Caco-2 (cell line): ENCODE data around the gene SEMA4A. TPM values are rescaled to one million over a fixed set of nuclear protein-coding genes. Genes with fewer than 3 reads are reported as not detected.

ENCODE experiments used
- BruUV-seq: library from RNA; stranded (reverse); fragments of 400-500 nt; replicated peaks from 2 replicates; lab custom pipeline; 2021; lab: Mats Ljungman, UMichigan
- CTCF ChIA-PET: fragments of 300-600 bp; sonication (Branson Sonifier 250); formaldehyde crosslinking; loops from one replicate; lab custom pipeline; 2022; ENCODE audit warnings: antibody characterized with exemption; lab: Charles Lee
- POLR2A ChIA-PET: fragments of 300-600 bp; sonication (Branson Sonifier 250); formaldehyde crosslinking; loops from one replicate; lab custom pipeline; 2022; ENCODE audit warnings: antibody characterized with exemption; lab: Charles Lee
- DNase-seq, 2 experiments: peaks; one replicate each; pipeline versions ENCODE4 v3.0.0 to v3.0.0-alpha.2; 2020 to 2022
- H3K27me3 ChIP-seq: replicated peaks from 2 replicates; pipeline ENCODE4 v1.6.0; 2011; ENCODE audit warnings: low read length; ENCODE audit not compliant: control insufficient read depth, insufficient read depth
- H3K36me3 ChIP-seq: 2 replicates; pipeline ENCODE4 v1.5.1; 2011; ENCODE audit warnings: low read length; ENCODE audit not compliant: control insufficient read depth, insufficient read depth
- H3K4me1 ChIP-seq: fragments of 250-450 bp; sonication (Bioruptor Pico); 2 replicates; pipeline ENCODE4 v1.5.1; 2020; ENCODE audit warnings: mild to moderate bottlenecking
- H3K4me3 ChIP-seq: 2 replicates; pipeline ENCODE4 v1.5.1; 2011; ENCODE audit warnings: low read depth, mild to moderate bottlenecking, control low read depth, low read length
- H3K9me3 ChIP-seq: fragments of 250-450 bp; sonication (Bioruptor Pico); 2 replicates; pipeline ENCODE4 v1.5.1; 2020; ENCODE audit warnings: mild to moderate bottlenecking, moderate library complexity
- H3K27ac Mint-ChIP-seq: one replicate; pipeline ENCODE4 v1.8.0; 2022; ENCODE audit warnings: mixed read lengths; ENCODE audit not compliant: unreplicated experiment
- H3K27me3 Mint-ChIP-seq: one replicate; pipeline ENCODE4 v1.8.0; 2022; ENCODE audit warnings: mixed read lengths; ENCODE audit not compliant: insufficient read depth, unreplicated experiment
- H3K36me3 Mint-ChIP-seq: one replicate; pipeline ENCODE4 v1.8.0; 2022; ENCODE audit warnings: mild to moderate bottlenecking, mixed read lengths; ENCODE audit not compliant: insufficient read depth, unreplicated experiment
- H3K4me1 Mint-ChIP-seq: one replicate; pipeline ENCODE4 v1.8.0; 2022; ENCODE audit warnings: low read depth, mixed read lengths; ENCODE audit not compliant: unreplicated experiment
- H3K4me3 Mint-ChIP-seq: one replicate; pipeline ENCODE4 v1.8.0; 2022; ENCODE audit warnings: mild to moderate bottlenecking, moderate library complexity, mixed read lengths; ENCODE audit not compliant: unreplicated experiment
- H3K9me3 Mint-ChIP-seq: one replicate; pipeline ENCODE4 v1.8.0; 2022; ENCODE audit warnings: mixed read lengths; ENCODE audit not compliant: unreplicated experiment
- intact Hi-C: fragments of 100-400 bp; cut with micrococcal nuclease; formaldehyde crosslinking; loops from one replicate; pipeline ENCODE4 v1.10.0; 2022; ENCODE audit not compliant: unreplicated experiment
- total RNA-seq: library from RNA; stranded (reverse); gene quantifications from 2 replicates; pipeline ENCODE4 v1.2.3, GENCODE V29; 2022
- TF ChIP-seq, protein P1 (sequence below), 2 experiments: fragments of 200-600 bp in 1 of 2; IDR thresholded peaks; 1 replicate in 1 of 2; 2 replicates in 1 of 2; pipeline versions ENCODE4 v1.5.1 to v1.8.0; 2011 to 2022; ENCODE audit warnings: antibody characterized with exemption in 1 of 2, control low read depth in 1 of 2, inconsistent platforms in 1 of 2, low read depth in 1 of 2, low read length in 1 of 2, mild to moderate bottlenecking in 1 of 2, moderate library complexity in 1 of 2; ENCODE audit not compliant: insufficient read depth in 1 of 2, severe bottlenecking in 1 of 2, unreplicated experiment in 1 of 2

Gene SEMA4A
- total RNA-seq, 1 experiment from 2014 or later = 0.52 TPM

DNA sequence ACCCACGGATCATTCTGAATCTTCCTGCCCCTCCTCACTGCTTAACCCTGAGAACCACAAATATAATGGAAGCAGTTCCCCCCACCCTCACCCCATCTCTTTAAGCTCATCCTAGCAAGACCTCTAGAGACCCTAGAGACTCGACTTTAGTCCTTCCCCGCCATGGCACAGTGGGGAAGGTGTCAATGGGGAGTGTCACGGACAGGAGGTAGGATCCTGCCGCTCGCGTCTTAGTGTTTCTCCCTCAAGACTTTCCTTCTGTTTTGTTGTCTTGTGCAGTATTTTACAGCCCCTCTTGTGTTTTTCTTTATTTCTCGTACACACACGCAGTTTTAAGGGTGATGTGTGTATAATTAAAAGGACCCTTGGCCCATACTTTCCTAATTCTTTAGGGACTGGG is 58.7 kb downstream of the SEMA4A start:
- H3K4me1 Mint-ChIP-seq = peaks cover 23% of the 10 kb centered on the region
- Histone ChIP-seq H3K4me3 (no peak overlapping the region; the same call in 1 of the 2 replicates), H3K36me3 (peaks cover 1% of the 10 kb centered on the region), H3K9me3 (no peaks in the 10 kb centered on the region), H3K27me3 (no peaks in the 10 kb centered on the region), H3K4me1 (peaks cover 12% of the 10 kb centered on the region)
- DNase-seq = no peak
- peaks cover 51% of the 10 kb centered on the region for H3K36me3 Mint-ChIP-seq
- peak overlapping the region; percentile 98 for H3K27ac Mint-ChIP-seq
- H3K4me3 Mint-ChIP-seq = peak overlapping the region; percentile 96
- intact Hi-C loops = loop anchor here (2.0 to 5.0 kb wide), 3 partner anchors 19 to 65 kb away; no protein-coding TSS in a partner anchor
- H3K9me3 Mint-ChIP-seq = no peaks in the 10 kb centered on the region
- ChIA-PET POLR2A (interaction anchor here (0.7 to 2.4 kb wide), 9 partner anchors 12 to 125 kb away, joined by 3 to 26 read pairs (median 5); partner anchors contain the start of genes SLC25A44, SMG5 and TMEM79), CTCF (interaction anchor here (1.0 to 2.5 kb wide), 4 partner anchors 13 to 70 kb away, joined by 3 to 37 read pairs (median 12); no protein-coding TSS in a partner anchor)
- TF ChIP-seq, protein P1, sequence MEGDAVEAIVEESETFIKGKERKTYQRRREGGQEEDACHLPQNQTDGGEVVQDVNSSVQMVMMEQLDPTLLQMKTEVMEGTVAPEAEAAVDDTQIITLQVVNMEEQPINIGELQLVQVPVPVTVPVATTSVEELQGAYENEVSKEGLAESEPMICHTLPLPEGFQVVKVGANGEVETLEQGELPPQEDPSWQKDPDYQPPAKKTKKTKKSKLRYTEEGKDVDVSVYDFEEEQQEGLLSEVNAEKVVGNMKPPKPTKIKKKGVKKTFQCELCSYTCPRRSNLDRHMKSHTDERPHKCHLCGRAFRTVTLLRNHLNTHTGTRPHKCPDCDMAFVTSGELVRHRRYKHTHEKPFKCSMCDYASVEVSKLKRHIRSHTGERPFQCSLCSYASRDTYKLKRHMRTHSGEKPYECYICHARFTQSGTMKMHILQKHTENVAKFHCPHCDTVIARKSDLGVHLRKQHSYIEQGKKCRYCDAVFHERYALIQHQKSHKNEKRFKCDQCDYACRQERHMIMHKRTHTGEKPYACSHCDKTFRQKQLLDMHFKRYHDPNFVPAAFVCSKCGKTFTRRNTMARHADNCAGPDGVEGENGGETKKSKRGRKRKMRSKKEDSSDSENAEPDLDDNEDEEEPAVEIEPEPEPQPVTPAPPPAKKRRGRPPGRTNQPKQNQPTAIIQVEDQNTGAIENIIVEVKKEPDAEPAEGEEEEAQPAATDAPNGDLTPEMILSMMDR (IDR thresholded peaks at IDR 0.05; ENCODE audit: insufficient read depth in 1 of 2, low read depth in 1 of 2, low read length in 1 of 2, severe bottlenecking in 1 of 2, unreplicated experiment in 1 of 2) = no peak
- no peaks in the 10 kb centered on the region for H3K27me3 Mint-ChIP-seq
- BruUV-seq = no TSS peak

DNA sequence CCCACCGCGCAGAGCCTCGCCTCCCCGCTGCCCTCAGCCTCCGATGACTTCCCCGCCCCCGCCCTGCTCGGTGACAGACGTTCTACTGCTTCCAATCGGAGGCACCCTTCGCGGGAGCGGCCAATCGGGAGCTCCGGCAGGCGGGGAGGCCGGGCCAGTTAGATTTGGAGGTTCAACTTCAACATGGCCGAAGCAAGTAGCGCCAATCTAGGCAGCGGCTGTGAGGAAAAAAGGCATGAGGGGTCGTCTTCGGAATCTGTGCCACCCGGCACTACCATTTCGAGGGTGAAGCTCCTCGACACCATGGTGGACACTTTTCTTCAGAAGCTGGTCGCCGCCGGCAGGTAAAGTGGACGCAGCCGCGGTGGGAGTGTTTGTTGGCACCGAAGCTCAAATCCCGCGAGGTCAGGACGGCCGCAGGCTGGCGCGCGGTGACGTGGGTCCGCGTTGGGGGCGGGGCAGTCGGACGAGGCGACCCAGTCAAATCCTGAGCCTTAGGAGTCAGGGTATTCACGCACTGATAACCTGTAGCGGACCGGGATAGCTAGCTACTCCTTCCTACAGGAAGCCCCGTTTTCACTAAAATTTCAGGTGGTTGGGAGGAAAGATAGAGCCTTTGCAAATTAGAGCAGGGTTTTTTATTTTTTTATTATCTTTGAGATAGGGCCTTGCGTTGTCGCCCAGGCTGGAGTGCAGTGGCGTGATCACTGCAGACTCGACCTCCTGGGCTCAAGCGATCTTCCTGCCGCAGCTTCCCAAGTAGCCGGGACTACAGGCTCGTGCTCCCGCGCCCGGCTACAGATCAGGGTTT is 59.7 kb downstream of the SEMA4A start, which contains the start of gene PMF1:
Gene PMF1, plus strand, starts transcription at position 175 of the 811 bp plus-strand sequence. Its CDS starts 9 bp downstream, at position 184.
- Histone ChIP-seq H3K4me1 (peaks cover 12% of the 10 kb centered on the region), H3K9me3 (no peaks in the 10 kb centered on the region), H3K4me3 (peak within 1 kb of the TSS; percentile 90), H3K36me3 (peaks cover 1% of the 10 kb centered on the region), H3K27me3 (no peaks in the 10 kb centered on the region)
- peaks cover 23% of the 10 kb centered on the region for H3K4me1 Mint-ChIP-seq
- POLR2A ChIA-PET = interaction anchor here (0.6 to 2.4 kb wide), 25 partner anchors 12 to 905 kb away, joined by 3 to 26 read pairs (median 3); partner anchors contain the start of genes FDPS, LAMTOR2, SLC25A44 and SMG5
- TSS peak; percentile 75 for BruUV-seq
- CTCF ChIA-PET = interaction anchor here (0.6 to 2.5 kb wide), 12 partner anchors 12 to 235 kb away, joined by 3 to 37 read pairs (median 4); partner anchors contain the start of genes ARHGEF2 and SLC25A44
- H3K9me3 Mint-ChIP-seq = no peaks in the 10 kb centered on the region
- H3K4me3 Mint-ChIP-seq = peak within 1 kb of the TSS; percentile 96
- TF ChIP-seq, protein P1 (IDR thresholded peaks at IDR 0.05; ENCODE audit: insufficient read depth in 1 of 2, low read depth in 1 of 2, low read length in 1 of 2, severe bottlenecking in 1 of 2, unreplicated experiment in 1 of 2) = no peak
- peaks cover 42% of the 10 kb centered on the region for H3K36me3 Mint-ChIP-seq
- H3K27ac Mint-ChIP-seq = peak within 1 kb of the TSS; percentile 98
- no peaks in the 10 kb centered on the region for H3K27me3 Mint-ChIP-seq
- peak; percentile 97 for DNase-seq
- intact Hi-C loops = loop anchor here (2.0 to 5.0 kb wide), 3 partner anchors 20 to 66 kb away; no protein-coding TSS in a partner anchor

DNA sequence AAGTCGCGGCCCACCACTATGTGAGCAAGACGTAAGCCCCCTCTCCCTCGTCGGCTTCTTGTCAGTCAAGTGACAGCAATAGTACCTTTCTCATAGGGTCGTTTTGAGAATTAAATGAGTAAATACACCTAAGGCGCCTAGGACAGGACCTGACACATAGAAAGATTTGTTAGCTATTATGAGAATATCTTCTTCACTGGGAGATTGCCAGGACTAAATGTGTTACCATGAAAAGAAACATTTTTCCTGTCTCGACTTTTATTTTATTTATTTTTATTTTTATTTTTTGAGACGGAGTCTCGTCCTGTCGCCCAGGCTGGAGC is 60.2 kb downstream of the SEMA4A start:
- H3K4me3 ChIP-seq = peak overlapping the region; percentile 90
- intact Hi-C loops = loop anchor here (2.0 to 5.0 kb wide), 3 partner anchors 21 to 66 kb away; no protein-coding TSS in a partner anchor
- Mint-ChIP-seq H3K27ac (peak overlapping the region; percentile 98), H3K9me3 (no peaks in the 10 kb centered on the region), H3K4me3 (peak overlapping the region; percentile 96), H3K4me1 (peaks cover 22% of the 10 kb centered on the region), H3K27me3 (no peaks in the 10 kb centered on the region), H3K36me3 (peaks cover 36% of the 10 kb centered on the region)
- ChIA-PET CTCF (interaction anchor here (0.7 to 2.5 kb wide), 8 partner anchors 11 to 85 kb away, joined by 3 to 37 read pairs (median 6); partner anchors contain the start of gene SLC25A44), POLR2A (interaction anchor here (0.6 to 2.4 kb wide), 12 partner anchors 12 to 905 kb away, joined by 3 to 26 read pairs (median 4); partner anchors contain the start of genes FDPS, SLC25A44, SMG5 and TMEM79)
- peaks cover 12% of the 10 kb centered on the region for H3K4me1 ChIP-seq
- DNase-seq = no peak
- no peaks in the 10 kb centered on the region for H3K9me3 ChIP-seq
- TF ChIP-seq, protein P1 (IDR thresholded peaks at IDR 0.05; ENCODE audit: insufficient read depth in 1 of 2, low read depth in 1 of 2, low read length in 1 of 2, severe bottlenecking in 1 of 2, unreplicated experiment in 1 of 2) = no peak
- BruUV-seq = no TSS peak
- H3K36me3 ChIP-seq = peaks cover 1% of the 10 kb centered on the region
- H3K27me3 ChIP-seq = no peaks in the 10 kb centered on the region
